ENCODE data around the gene RNF181. TPM values are rescaled to one million over a fixed set of nuclear protein-coding genes. Genes with fewer than 3 reads are reported as not detected.

RNF181 gene
- polyA plus RNA-seq, 2 of the 4 experiments (the other 2 are of a cell fraction): 189 to 287 TPM

DNA sequence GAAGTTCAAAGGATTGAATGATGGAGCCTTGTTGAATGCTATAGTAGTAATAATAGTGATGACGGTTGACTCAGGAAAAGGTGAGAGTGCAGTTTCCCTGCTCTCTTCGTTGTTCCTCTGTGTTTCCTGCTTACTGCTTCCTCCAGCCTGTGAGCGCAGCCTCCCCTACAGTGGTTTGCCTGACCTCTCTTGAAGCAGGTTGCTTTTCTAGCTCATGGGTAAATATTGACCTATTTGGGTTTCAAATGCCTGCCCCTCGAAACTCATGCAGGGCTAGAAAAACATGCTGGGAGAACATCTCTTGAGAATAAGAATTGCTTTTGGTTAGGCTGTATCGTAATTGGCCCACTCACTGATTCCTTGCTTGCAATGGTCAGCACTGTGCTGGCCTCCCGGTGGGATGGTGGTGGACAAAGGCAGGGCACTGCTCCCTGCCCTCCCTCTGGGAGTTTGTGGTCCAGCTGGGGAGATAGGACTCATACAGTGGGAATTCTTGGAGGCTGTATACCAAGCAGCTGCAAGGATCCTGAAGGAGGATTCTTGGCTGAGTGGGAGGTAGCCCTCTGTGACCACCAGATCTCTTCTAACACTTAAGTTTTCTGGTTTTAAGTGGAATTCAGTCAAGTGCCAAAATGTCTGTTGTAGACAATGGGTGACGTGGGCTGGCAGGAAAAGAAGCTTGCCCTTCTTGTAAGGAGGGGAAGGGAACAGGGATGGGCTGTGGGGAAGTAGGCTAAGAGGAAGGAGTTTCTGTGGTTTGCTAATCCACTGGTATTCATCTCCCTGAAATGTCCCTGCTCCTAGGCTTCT, 5.4 kb upstream of the RNF181 start (continued):
- no peak for TF ChIP-seq ZFP36 (IDR thresholded peaks at IDR 0.05; ENCODE audit: borderline replicate concordance, partially characterized antibody)

DNA sequence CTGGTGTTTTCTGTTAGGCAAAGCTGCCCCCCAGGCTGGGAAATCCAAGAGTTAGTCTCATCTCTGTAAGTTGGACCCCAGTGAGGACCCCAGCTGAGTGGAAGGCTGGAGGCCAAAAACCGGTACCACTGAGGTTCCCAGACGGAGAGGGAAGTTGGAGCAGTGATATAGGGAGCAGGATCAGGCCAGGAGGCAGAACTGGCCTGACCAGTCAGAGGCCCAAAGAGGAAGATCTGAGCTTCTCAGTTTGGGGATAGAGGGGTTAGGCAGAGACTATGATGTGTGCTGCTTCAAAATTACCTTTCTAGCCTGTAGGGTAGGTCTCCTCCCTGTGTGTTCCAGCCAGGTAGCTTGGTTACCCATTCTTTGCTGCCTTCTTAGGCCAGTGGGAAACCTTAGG, 4.6 kb upstream of the RNF181 start:
- TF ChIP-seq TFCP2L1 (CRISPR knock-in tag; IDR thresholded peaks at IDR 0.05): no peak
- no peak for TF ChIP-seq HOXB5 (CRISPR knock-in tag; IDR thresholded peaks at IDR 0.05)
- TF ChIP-seq KDM5A (IDR thresholded peaks at IDR 0.05): no peak
- no peak for TF ChIP-seq MYC (IDR thresholded peaks at IDR 0.05; ENCODE audit: borderline replicate concordance, low read length)
- TF ChIP-seq POLR2A (IDR thresholded peaks at IDR 0.05; ENCODE audit: low read length): no peak
- no peak for TF ChIP-seq EHF (CRISPR knock-in tag; IDR thresholded peaks at IDR 0.05)
- TF ChIP-seq, protein P1, sequence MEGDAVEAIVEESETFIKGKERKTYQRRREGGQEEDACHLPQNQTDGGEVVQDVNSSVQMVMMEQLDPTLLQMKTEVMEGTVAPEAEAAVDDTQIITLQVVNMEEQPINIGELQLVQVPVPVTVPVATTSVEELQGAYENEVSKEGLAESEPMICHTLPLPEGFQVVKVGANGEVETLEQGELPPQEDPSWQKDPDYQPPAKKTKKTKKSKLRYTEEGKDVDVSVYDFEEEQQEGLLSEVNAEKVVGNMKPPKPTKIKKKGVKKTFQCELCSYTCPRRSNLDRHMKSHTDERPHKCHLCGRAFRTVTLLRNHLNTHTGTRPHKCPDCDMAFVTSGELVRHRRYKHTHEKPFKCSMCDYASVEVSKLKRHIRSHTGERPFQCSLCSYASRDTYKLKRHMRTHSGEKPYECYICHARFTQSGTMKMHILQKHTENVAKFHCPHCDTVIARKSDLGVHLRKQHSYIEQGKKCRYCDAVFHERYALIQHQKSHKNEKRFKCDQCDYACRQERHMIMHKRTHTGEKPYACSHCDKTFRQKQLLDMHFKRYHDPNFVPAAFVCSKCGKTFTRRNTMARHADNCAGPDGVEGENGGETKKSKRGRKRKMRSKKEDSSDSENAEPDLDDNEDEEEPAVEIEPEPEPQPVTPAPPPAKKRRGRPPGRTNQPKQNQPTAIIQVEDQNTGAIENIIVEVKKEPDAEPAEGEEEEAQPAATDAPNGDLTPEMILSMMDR (IDR thresholded peaks at IDR 0.05): no peak
- no peak for TF ChIP-seq NPAS2 (CRISPR knock-in tag; IDR thresholded peaks at IDR 0.05; ENCODE audit: borderline replicate concordance)
- TF ChIP-seq CHD2 (IDR thresholded peaks at IDR 0.05; ENCODE audit: low read length, partially characterized antibody): no peak
- no peak for TF ChIP-seq MAX (IDR thresholded peaks at IDR 0.05)
- TF ChIP-seq JUN (IDR thresholded peaks at IDR 0.05): no peak
- no peak for TF ChIP-seq RAD21 (conservative IDR thresholded peaks at IDR 0.05 in 1 of 2, IDR thresholded peaks at IDR 0.05 in 1 of 2)
- TF ChIP-seq, protein P2, sequence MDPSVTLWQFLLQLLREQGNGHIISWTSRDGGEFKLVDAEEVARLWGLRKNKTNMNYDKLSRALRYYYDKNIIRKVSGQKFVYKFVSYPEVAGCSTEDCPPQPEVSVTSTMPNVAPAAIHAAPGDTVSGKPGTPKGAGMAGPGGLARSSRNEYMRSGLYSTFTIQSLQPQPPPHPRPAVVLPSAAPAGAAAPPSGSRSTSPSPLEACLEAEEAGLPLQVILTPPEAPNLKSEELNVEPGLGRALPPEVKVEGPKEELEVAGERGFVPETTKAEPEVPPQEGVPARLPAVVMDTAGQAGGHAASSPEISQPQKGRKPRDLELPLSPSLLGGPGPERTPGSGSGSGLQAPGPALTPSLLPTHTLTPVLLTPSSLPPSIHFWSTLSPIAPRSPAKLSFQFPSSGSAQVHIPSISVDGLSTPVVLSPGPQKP (IDR thresholded peaks at IDR 0.05; ENCODE audit: low read depth, low read length): no peak
- no peak for TF ChIP-seq RNF2 (IDR thresholded peaks at IDR 0.05; ENCODE audit: borderline replicate concordance, low read depth)
- no peak for TF ChIP-seq MAFK (IDR thresholded peaks at IDR 0.05; ENCODE audit: partially characterized antibody)
- no peak for TF ChIP-seq ZFP36 (IDR thresholded peaks at IDR 0.05; ENCODE audit: borderline replicate concordance, partially characterized antibody)
- no peak for TF ChIP-seq EP300 (IDR thresholded peaks at IDR 0.05)
- TF ChIP-seq, protein P3, sequence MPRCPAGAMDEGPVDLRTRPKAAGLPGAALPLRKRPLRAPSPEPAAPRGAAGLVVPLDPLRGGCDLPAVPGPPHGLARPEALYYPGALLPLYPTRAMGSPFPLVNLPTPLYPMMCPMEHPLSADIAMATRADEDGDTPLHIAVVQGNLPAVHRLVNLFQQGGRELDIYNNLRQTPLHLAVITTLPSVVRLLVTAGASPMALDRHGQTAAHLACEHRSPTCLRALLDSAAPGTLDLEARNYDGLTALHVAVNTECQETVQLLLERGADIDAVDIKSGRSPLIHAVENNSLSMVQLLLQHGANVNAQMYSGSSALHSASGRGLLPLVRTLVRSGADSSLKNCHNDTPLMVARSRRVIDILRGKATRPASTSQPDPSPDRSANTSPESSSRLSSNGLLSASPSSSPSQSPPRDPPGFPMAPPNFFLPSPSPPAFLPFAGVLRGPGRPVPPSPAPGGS (IDR thresholded peaks at IDR 0.05): no peak
- TF ChIP-seq, protein P4, sequence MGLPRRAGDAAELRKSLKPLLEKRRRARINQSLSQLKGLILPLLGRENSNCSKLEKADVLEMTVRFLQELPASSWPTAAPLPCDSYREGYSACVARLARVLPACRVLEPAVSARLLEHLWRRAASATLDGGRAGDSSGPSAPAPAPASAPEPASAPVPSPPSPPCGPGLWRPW (IDR thresholded peaks at IDR 0.05): no peak
- TF ChIP-seq EHMT2 (IDR thresholded peaks at IDR 0.05; ENCODE audit: low read depth): no peak
- DNase-seq (ENCODE audit: low read depth in 1 of 2, low spot score in 1 of 2) (no peak), FAIRE-seq (no peak), ATAC-seq (no peak)
- Histone ChIP-seq H3K27ac (no peak overlapping the region), H3K4me3 (no peak overlapping the region), H3K4me1 (peaks cover 8% of the 10 kb centered on the region), H3K9me3 (no peaks in the 10 kb centered on the region), H3K4me2 (no peak overlapping the region)
- ChIA-PET CTCF (interaction anchor here (0.8 to 1.9 kb wide), 4 partner anchors 12 to 199 kb away, joined by 3 to 5 read pairs (median 4); partner anchors contain the start of gene TMEM150A), POLR2A (interaction anchor here (0.6 kb wide), 1 partner anchor 10 kb away, joined by 3 read pairs; no protein-coding TSS in a partner anchor)
- 68% methylated on average over 2 of the region's 2 CpGs for WGBS (ENCODE audit: missing lambda C conversion rate)
